ENCODE measurements around the gene SARM1. TPM values are rescaled to one million over a fixed set of nuclear protein-coding genes. Genes with fewer than 3 reads are reported as not detected.

SARM1 gene
- total and polyA plus RNA-seq, 2 of the 13 experiments (the other 11 are each of a cell fraction or from before 2014, with no cell fraction given) = 0.73 to 0.86 TPM

- no peak overlapping the region for H3K4me3 ChIP-seq (replicated peaks in 1 of 3; ENCODE audit: insufficient read depth in 1 of 3, low read depth in 2 of 3, low read length in 3 of 3)
- ChIA-PET CTCF (ENCODE audit: low intra/inter-chr PET ratio, low total read pairs) (no interaction called here), POLR2A (interaction anchor here (5.7 kb wide), 1 partner anchor 15 kb away, joined by 107 read pairs; the partner anchor contains the start of genes SARM1 and VTN)
- no peak overlapping the region for H3K9ac ChIP-seq (ENCODE audit: insufficient read depth, low read depth, low read length)
- FAIRE-seq (no peak), DNase-seq (ENCODE audit: low spot score) (no peak), ATAC-seq (no peak)
- no peaks in the 10 kb centered on the region for H3K27me3 ChIP-seq (ENCODE audit: control insufficient read depth in 1 of 2, insufficient read depth in 2 of 2, low read length in 2 of 2)
- H3K36me3 ChIP-seq (replicated peaks in 1 of 2; ENCODE audit: control insufficient read depth in 1 of 2, insufficient read depth in 2 of 2, low read length in 2 of 2) = no peaks in the 10 kb centered on the region
- intact Hi-C loops (cut with micrococcal nuclease; ENCODE audit: unreplicated experiment) = no loop called here
- TF ChIP-seq SP2 (CRISPR knock-in tag; IDR thresholded peaks at IDR 0.05) = no peak
- no peak for TF ChIP-seq ZNF326 (CRISPR knock-in tag; IDR thresholded peaks at IDR 0.05; ENCODE audit: borderline replicate concordance)
- TF ChIP-seq FOXJ3 (CRISPR knock-in tag; IDR thresholded peaks at IDR 0.05; ENCODE audit: borderline replicate concordance) = no peak
- no peak for TF ChIP-seq ZNF383 (CRISPR knock-in tag; IDR thresholded peaks at IDR 0.05; ENCODE audit: borderline replicate concordance)
- TF ChIP-seq ZNF333 (CRISPR knock-in tag; IDR thresholded peaks at IDR 0.05; ENCODE audit: borderline replicate concordance) = no peak
- no peak for TF ChIP-seq ZNF367 (CRISPR knock-in tag; IDR thresholded peaks at IDR 0.05; ENCODE audit: borderline replicate concordance)
- BruUV-seq (replicated peaks) = no TSS peak
- H3K27ac ChIP-seq (ENCODE audit: extremely low read length, insufficient read depth, low read length) = no peak overlapping the region
- peaks cover 26% of the 10 kb centered on the region for H3K4me1 ChIP-seq (ENCODE audit: insufficient read depth, low read length)
- no peak overlapping the region for H2AFZ ChIP-seq (ENCODE audit: low read length)
- in situ Hi-C loops (cut with HindIII; ENCODE audit: extremely low pct_ligation_motif_present, low pct_unique_long_range_greater_than_20kb) = no loop called here
- H3K4me2 ChIP-seq (ENCODE audit: low read depth, low read length) = no peak overlapping the region
- no peaks in the 10 kb centered on the region for H4K20me1 ChIP-seq (ENCODE audit: insufficient read depth, low read length)
- no peaks in the 10 kb centered on the region for H3K79me2 ChIP-seq (ENCODE audit: insufficient read depth, low read length)
- WGBS (ENCODE audit: low lambda C conversion rate) = 86% methylated on average over 34 of the region's 56 CpGs
- H3K9me3 ChIP-seq (ENCODE audit: low read length) = no peaks in the 10 kb centered on the region
Observed at GRCh38 chr17:28384281-28385036, 13.0 kb downstream of the SARM1 start.

- DNase-seq (ENCODE audit: low spot score) (no peak), FAIRE-seq (no peak), ATAC-seq (no peak)
- Histone ChIP-seq H2AFZ (ENCODE audit: low read length) (no peak overlapping the region), H4K20me1 (ENCODE audit: insufficient read depth, low read length) (no peaks in the 10 kb centered on the region), H3K4me3 (replicated peaks in 1 of 3; ENCODE audit: insufficient read depth in 1 of 3, low read depth in 2 of 3, low read length in 3 of 3) (no peak overlapping the region), H3K27me3 (ENCODE audit: control insufficient read depth in 1 of 2, insufficient read depth in 2 of 2, low read length in 2 of 2) (no peaks in the 10 kb centered on the region), H3K9ac (ENCODE audit: insufficient read depth, low read depth, low read length) (no peak overlapping the region), H3K4me1 (ENCODE audit: insufficient read depth, low read length) (peaks cover 22% of the 10 kb centered on the region), H3K27ac (ENCODE audit: extremely low read length, insufficient read depth, low read length) (no peak overlapping the region), H3K79me2 (ENCODE audit: insufficient read depth, low read length) (no peaks in the 10 kb centered on the region), H3K9me3 (ENCODE audit: low read length) (no peaks in the 10 kb centered on the region), H3K36me3 (replicated peaks in 1 of 2; ENCODE audit: control insufficient read depth in 1 of 2, insufficient read depth in 2 of 2, low read length in 2 of 2) (no peaks in the 10 kb centered on the region), H3K4me2 (ENCODE audit: low read depth, low read length) (no peak overlapping the region)
- ChIA-PET POLR2A (interaction anchor here (0.7 kb wide), 1 partner anchor 20 kb away, joined by 3 read pairs; no protein-coding TSS in a partner anchor), CTCF (ENCODE audit: low intra/inter-chr PET ratio, low total read pairs) (no interaction called here)
- BruUV-seq (replicated peaks) = no TSS peak
- in situ Hi-C loops (cut with HindIII; ENCODE audit: extremely low pct_ligation_motif_present, low pct_unique_long_range_greater_than_20kb) (no loop called here), intact Hi-C loops (cut with micrococcal nuclease; ENCODE audit: unreplicated experiment) (no loop called here)
- no peak for TF ChIP-seq ZNF234 (CRISPR knock-in tag; conservative IDR thresholded peaks at IDR 0.05)
- TF ChIP-seq GMEB2 (CRISPR knock-in tag; IDR thresholded peaks at IDR 0.05; ENCODE audit: low read depth) = no peak
- TF ChIP-seq FOXA3 (CRISPR knock-in tag; IDR thresholded peaks at IDR 0.05) = no peak
- no peak for TF ChIP-seq MED8 (CRISPR knock-in tag; IDR thresholded peaks at IDR 0.05; ENCODE audit: insufficient replicate concordance)
- TF ChIP-seq PTBP1 (IDR thresholded peaks at IDR 0.05; ENCODE audit: low read depth, low read length, poor library complexity, severe bottlenecking) = no peak
- 82% methylated on average over 14 of the region's 29 CpGs for WGBS (ENCODE audit: low lambda C conversion rate)
Observed at GRCh38 chr17:28385037-28385400, 13.5 kb downstream of the SARM1 start.
